ENCODE measurements around the gene GBP1. TPM values are rescaled to one million over a fixed set of nuclear protein-coding genes. Genes with fewer than 3 reads are reported as not detected.
"Not testable (repeated sequence)": the region's sequence is repeated elsewhere in the genome, so short reads cannot be mapped to it uniquely, and the experiment has no call there.

Gene GBP1
- total RNA-seq, 2 experiments from 2014 or later, result not detected

- H2AFZ ChIP-seq (ENCODE audit: low read length); BruUV-seq (replicated peaks); H3K9me3 ChIP-seq (ENCODE audit: low read length); H3K4me2 ChIP-seq (ENCODE audit: low read length); H3K9me2 ChIP-seq (ENCODE audit: insufficient read depth, low read length); DNase-seq (ENCODE audit: low spot score); H3K4me1 ChIP-seq (ENCODE audit: insufficient read depth, low read length, poor library complexity, severe bottlenecking); H3K4me3 ChIP-seq (ENCODE audit: low read depth, low read length, poor library complexity, severe bottlenecking); H3K27ac ChIP-seq (ENCODE audit: low read depth, low read length, poor library complexity, severe bottlenecking); H4K20me1 ChIP-seq (ENCODE audit: insufficient read depth, low read length); intact Hi-C loops (cut with micrococcal nuclease; ENCODE audit: unreplicated experiment); H3K36me3 ChIP-seq (ENCODE audit: insufficient read depth, low read length); POLR2A ChIA-PET; H3K79me2 ChIP-seq (ENCODE audit: insufficient read depth, low read depth, low read length); CTCF ChIA-PET (ENCODE audit: unreplicated experiment): not testable (repeated sequence)
Observed at GRCh38 chr1:89072466-89073065, 7.6 kb upstream of the GBP1 start.

- Histone ChIP-seq H4K20me1 (ENCODE audit: insufficient read depth, low read length) (no peaks in the 10 kb centered on the region), H3K9me3 (ENCODE audit: low read length) (no peaks in the 10 kb centered on the region), H3K79me2 (ENCODE audit: insufficient read depth, low read depth, low read length) (no peaks in the 10 kb centered on the region), H3K36me3 (ENCODE audit: insufficient read depth, low read length) (no peaks in the 10 kb centered on the region), H3K4me2 (ENCODE audit: low read length) (no peak overlapping the region), H3K4me3 (ENCODE audit: low read depth, low read length, poor library complexity, severe bottlenecking) (no peak overlapping the region), H3K27ac (ENCODE audit: low read depth, low read length, poor library complexity, severe bottlenecking) (no peak overlapping the region), H2AFZ (ENCODE audit: low read length) (no peak overlapping the region), H3K4me1 (ENCODE audit: insufficient read depth, low read length, poor library complexity, severe bottlenecking) (no peaks in the 10 kb centered on the region), H3K9me2 (ENCODE audit: insufficient read depth, low read length) (no peaks in the 10 kb centered on the region)
- no peak for DNase-seq (ENCODE audit: low spot score)
- TF ChIP-seq EZH2phosphoT487 (IDR thresholded peaks at IDR 0.05; ENCODE audit: borderline replicate concordance, low read depth, low read length) (no peak), CTCF (conservative IDR thresholded peaks at IDR 0.05; ENCODE audit: low read length) (no peak)
- ChIA-PET CTCF (ENCODE audit: unreplicated experiment) (no interaction called here), POLR2A (interaction anchor here (0.7 to 1.9 kb wide), 3 partner anchors 11 to 263 kb away, joined by 3 to 4 read pairs (median 4); no protein-coding TSS in a partner anchor)
- intact Hi-C loops (cut with micrococcal nuclease; ENCODE audit: unreplicated experiment), result no loop called here
- BruUV-seq (replicated peaks), result no TSS peak
Observed at GRCh38 chr1:89070509-89070908, 5.5 kb upstream of the GBP1 start.

GRCh38 chr1:89069951-89070350 lies 4.9 kb upstream of the GBP1 start:
- Histone ChIP-seq H4K20me1 (ENCODE audit: insufficient read depth, low read length) (no peaks in the 10 kb centered on the region), H2AFZ (ENCODE audit: low read length) (no peak overlapping the region; the same call in 1 of the 2 replicates), H3K4me1 (ENCODE audit: insufficient read depth, low read length, poor library complexity, severe bottlenecking) (no peaks in the 10 kb centered on the region), H3K9me2 (ENCODE audit: insufficient read depth, low read length) (no peaks in the 10 kb centered on the region), H3K4me3 (ENCODE audit: low read depth, low read length, poor library complexity, severe bottlenecking) (peak overlapping the region; percentile 26), H3K4me2 (ENCODE audit: low read length) (peak overlapping the region; percentile 38), H3K27ac (ENCODE audit: low read depth, low read length, poor library complexity, severe bottlenecking) (no peak overlapping the region), H3K9me3 (ENCODE audit: low read length) (no peaks in the 10 kb centered on the region), H3K36me3 (ENCODE audit: insufficient read depth, low read length) (no peaks in the 10 kb centered on the region), H3K79me2 (ENCODE audit: insufficient read depth, low read depth, low read length) (no peaks in the 10 kb centered on the region)
- peak; percentile 0 for DNase-seq (ENCODE audit: low spot score)
- BruUV-seq (replicated peaks), result no TSS peak
- ChIA-PET CTCF (ENCODE audit: unreplicated experiment) (no interaction called here), POLR2A (interaction anchor here (0.7 to 1.9 kb wide), 3 partner anchors 12 to 264 kb away, joined by 3 to 4 read pairs (median 4); no protein-coding TSS in a partner anchor)
- TF ChIP-seq CTCF (conservative IDR thresholded peaks at IDR 0.05; ENCODE audit: low read length) (no peak), EZH2phosphoT487 (IDR thresholded peaks at IDR 0.05; ENCODE audit: borderline replicate concordance, low read depth, low read length) (no peak)
- intact Hi-C loops (cut with micrococcal nuclease; ENCODE audit: unreplicated experiment), result no loop called here

All from OCI-LY7 (cell line).